ENCODE results near the gene GARS1. TPM values are rescaled to one million over a fixed set of nuclear protein-coding genes. Genes with fewer than 3 reads are reported as not detected.

Gene GARS1
- total RNA-seq, 2 donors from 2014 or later: 178 to 200 TPM

GRCh38 chr7:30594048-30594539 is 584 bp upstream of the GARS1 start:
- Mint-ChIP-seq H3K36me3 (peaks cover 18% of the 10 kb centered on the region), H3K27ac (peak overlapping the region; percentile 98), H3K27me3 (no peaks in the 10 kb centered on the region), H3K9me3 (no peaks in the 10 kb centered on the region), H3K4me3 (peak overlapping the region; percentile 100), H3K4me1 (ENCODE audit: low read depth in 2 of 2) (peaks cover 32 to 44% of the 10 kb centered on the region in 2 donors)
- peak; percentile 39 to 43 for ATAC-seq
- DNase-seq (ENCODE audit: low spot score): peak; percentile 70

GRCh38 chr7:30595436-30596013 is 847 bp downstream of the GARS1 start:
- peak overlapping the region; percentile 98 for H3K27ac Mint-ChIP-seq
- H3K9me3 Mint-ChIP-seq: no peaks in the 10 kb centered on the region
- H3K4me3 Mint-ChIP-seq: peak overlapping the region; percentile 100

GRCh38 chr7:30596014-30596641 is 1.4 kb downstream of the GARS1 start:
- H3K4me1 Mint-ChIP-seq (ENCODE audit: low read depth in 2 of 2): peaks cover 35 to 44% of the 10 kb centered on the region in 2 donors
- DNase-seq (ENCODE audit: low spot score) (no peak), ATAC-seq (no peak)
- H3K4me3 Mint-ChIP-seq: peak overlapping the region; percentile 100
- peaks cover 29% of the 10 kb centered on the region for H3K36me3 Mint-ChIP-seq
- H3K9me3 Mint-ChIP-seq: no peaks in the 10 kb centered on the region
- H3K27ac Mint-ChIP-seq: peak overlapping the region; percentile 98
- no peaks in the 10 kb centered on the region for H3K27me3 Mint-ChIP-seq

More at GRCh38 chr7:30595436-30596013, 847 bp downstream of the GARS1 start:
- H3K4me1 Mint-ChIP-seq (ENCODE audit: low read depth in 2 of 2): peaks cover 35 to 44% of the 10 kb centered on the region in 2 donors
- ATAC-seq: no peak
- no peaks in the 10 kb centered on the region for H3K27me3 Mint-ChIP-seq
- peaks cover 25% of the 10 kb centered on the region for H3K36me3 Mint-ChIP-seq
- DNase-seq (ENCODE audit: low spot score): no peak

- H3K27ac Mint-ChIP-seq: peak overlapping the region; percentile 98
- ATAC-seq: no peak
- peak overlapping the region; percentile 100 for H3K4me3 Mint-ChIP-seq
- H3K9me3 Mint-ChIP-seq: no peaks in the 10 kb centered on the region
- no peaks in the 10 kb centered on the region for H3K27me3 Mint-ChIP-seq
- H3K4me1 Mint-ChIP-seq (ENCODE audit: low read depth in 2 of 2): peaks cover 35 to 42% of the 10 kb centered on the region in 2 donors
- H3K36me3 Mint-ChIP-seq: peaks cover 29% of the 10 kb centered on the region
- no peak for DNase-seq (ENCODE audit: low spot score)
Observed at GRCh38 chr7:30596721-30597120, 2.0 kb downstream of the GARS1 start.

DNA sequence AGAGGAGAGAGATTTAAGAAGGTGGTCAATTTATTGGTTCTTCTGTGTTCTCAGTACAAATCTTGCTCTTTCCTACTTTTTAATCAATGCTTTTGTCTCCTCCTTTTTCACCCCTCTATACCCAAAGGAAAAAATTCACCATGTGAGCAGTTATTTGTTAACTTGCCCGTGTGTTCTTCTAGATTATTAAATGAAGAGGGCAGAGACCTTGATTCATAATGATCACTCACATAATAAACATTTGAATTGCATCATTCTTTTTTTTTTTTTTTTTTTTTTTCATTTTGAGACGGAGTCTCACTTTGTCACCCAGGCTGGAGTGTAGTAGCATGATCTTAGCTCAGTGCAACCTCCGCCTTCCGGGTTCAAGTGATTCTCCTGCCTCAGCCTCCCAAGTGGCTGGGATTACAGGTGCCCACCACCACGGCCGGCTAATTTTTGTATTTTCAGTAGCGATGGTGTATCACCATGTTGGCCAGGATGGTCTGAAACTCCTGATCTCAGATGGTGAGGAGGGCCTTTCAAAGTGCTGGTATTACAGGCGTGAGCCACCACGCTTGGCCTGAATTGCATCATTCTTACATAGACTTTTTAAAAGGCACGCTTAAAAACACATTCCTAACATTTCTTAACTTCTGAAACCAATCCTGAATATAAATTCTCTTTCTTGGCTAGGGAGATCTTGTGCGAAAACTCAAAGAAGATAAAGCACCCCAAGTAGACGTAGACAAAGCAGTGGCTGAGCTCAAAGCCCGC is 3.6 kb downstream of the GARS1 start:
- H3K36me3 Mint-ChIP-seq: peaks cover 38% of the 10 kb centered on the region
- DNase-seq (ENCODE audit: low spot score) (no peak), ATAC-seq (no peak)
- peaks cover 35% of the 10 kb centered on the region in 2 donors for H3K4me1 Mint-ChIP-seq (ENCODE audit: low read depth in 2 of 2)
- no peaks in the 10 kb centered on the region for H3K27me3 Mint-ChIP-seq
- H3K9me3 Mint-ChIP-seq: no peaks in the 10 kb centered on the region
- peak overlapping the region in 1 of 2 donors; percentile 30 for H3K27ac Mint-ChIP-seq
- H3K4me3 Mint-ChIP-seq: peak overlapping the region; percentile 49

DNA sequence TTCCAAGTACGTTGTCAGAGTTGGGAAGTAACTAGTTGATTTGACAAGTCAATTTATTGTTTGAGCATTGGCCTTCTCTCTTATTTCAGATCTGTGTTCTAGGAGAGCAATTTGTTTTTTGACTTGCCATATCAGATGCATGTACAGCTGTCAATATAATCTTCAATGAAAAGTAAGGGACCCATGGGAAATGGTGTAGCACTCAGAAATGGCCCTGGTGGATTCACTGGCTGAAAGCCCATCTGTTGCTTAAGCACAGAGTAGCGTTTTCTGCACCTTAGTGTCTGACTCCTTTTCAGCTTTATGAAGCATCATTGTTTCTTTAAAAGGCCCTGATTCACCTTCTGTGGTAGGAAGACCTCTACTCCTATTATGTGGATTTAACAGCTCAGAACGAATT is 10.2 kb downstream of the GARS1 start:
- no peak overlapping the region for H3K27ac Mint-ChIP-seq
- ATAC-seq: no peak
- H3K4me1 Mint-ChIP-seq (ENCODE audit: low read depth in 2 of 2): peaks cover 3 to 5% of the 10 kb centered on the region in 2 donors
- no peak overlapping the region for H3K4me3 Mint-ChIP-seq
- no peak for DNase-seq (ENCODE audit: low spot score)
- peaks cover 50% of the 10 kb centered on the region for H3K36me3 Mint-ChIP-seq
- no peaks in the 10 kb centered on the region for H3K27me3 Mint-ChIP-seq
- no peaks in the 10 kb centered on the region for H3K9me3 Mint-ChIP-seq

DNA sequence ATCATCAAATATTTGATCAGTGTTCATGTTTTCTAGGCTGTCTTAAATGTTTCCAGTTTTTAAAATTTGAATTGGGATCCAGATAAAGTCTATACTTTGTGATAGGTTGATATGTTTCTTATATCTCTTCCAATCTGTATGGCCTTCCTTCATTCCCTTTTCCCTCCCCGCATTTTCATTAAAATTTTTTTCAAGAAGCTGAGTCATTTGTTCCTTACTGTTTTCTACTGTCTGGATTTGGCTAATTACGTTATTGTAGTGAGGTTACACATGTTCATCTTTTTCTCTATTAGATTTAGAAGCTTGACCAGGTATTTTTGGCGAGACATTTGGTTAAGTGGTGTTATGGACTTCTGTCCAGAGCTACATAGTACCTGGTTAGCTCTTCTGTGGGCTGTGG is 11.2 kb downstream of the GARS1 start:
- no peaks in the 10 kb centered on the region for H3K27me3 Mint-ChIP-seq
- H3K27ac Mint-ChIP-seq: no peak overlapping the region
- no peaks in the 10 kb centered on the region for H3K9me3 Mint-ChIP-seq
- no peak for DNase-seq (ENCODE audit: low spot score)
- H3K4me3 Mint-ChIP-seq: no peak overlapping the region
- peaks cover 50% of the 10 kb centered on the region for H3K36me3 Mint-ChIP-seq
- peaks cover 3 to 5% of the 10 kb centered on the region in 2 donors for H3K4me1 Mint-ChIP-seq (ENCODE audit: low read depth in 2 of 2)
- ATAC-seq: no peak

DNA sequence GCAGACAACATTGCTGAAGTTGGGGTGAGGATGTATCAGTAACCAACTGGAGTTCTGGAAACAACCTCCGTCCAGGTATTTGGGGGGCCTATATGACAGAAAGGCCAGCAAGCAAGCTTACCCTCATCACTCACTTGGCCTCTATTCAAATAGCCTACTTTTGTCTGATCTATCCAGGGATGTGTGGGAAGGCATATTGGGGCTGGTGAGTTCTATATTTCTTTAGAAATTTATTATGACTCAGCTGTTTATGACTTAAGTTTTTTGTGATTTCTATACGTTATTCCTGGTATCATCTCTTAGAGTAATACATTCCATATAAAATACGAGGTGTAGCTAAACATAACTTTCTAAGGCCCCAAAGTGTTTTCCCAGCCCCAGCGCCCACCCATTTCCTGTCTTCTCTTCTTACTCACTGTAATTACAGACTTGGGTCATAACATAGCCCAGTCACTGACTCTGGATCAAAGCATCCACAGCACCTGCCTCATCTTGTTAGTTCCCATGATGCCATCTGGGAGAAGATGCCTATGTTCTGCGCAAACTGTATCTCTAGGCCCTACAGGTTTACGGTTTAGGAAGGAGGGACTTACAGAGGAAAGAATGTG is 18.1 kb downstream of the GARS1 start:
- Mint-ChIP-seq H3K27ac (peak overlapping the region in 1 of 2 donors; percentile 44), H3K4me1 (ENCODE audit: low read depth in 2 of 2) (peaks cover 0 to 15% of the 10 kb centered on the region in 2 donors), H3K36me3 (peaks cover 51% of the 10 kb centered on the region), H3K27me3 (no peaks in the 10 kb centered on the region), H3K4me3 (no peak overlapping the region), H3K9me3 (no peaks in the 10 kb centered on the region)
- ATAC-seq (no peak), DNase-seq (ENCODE audit: low spot score) (no peak)

DNA sequence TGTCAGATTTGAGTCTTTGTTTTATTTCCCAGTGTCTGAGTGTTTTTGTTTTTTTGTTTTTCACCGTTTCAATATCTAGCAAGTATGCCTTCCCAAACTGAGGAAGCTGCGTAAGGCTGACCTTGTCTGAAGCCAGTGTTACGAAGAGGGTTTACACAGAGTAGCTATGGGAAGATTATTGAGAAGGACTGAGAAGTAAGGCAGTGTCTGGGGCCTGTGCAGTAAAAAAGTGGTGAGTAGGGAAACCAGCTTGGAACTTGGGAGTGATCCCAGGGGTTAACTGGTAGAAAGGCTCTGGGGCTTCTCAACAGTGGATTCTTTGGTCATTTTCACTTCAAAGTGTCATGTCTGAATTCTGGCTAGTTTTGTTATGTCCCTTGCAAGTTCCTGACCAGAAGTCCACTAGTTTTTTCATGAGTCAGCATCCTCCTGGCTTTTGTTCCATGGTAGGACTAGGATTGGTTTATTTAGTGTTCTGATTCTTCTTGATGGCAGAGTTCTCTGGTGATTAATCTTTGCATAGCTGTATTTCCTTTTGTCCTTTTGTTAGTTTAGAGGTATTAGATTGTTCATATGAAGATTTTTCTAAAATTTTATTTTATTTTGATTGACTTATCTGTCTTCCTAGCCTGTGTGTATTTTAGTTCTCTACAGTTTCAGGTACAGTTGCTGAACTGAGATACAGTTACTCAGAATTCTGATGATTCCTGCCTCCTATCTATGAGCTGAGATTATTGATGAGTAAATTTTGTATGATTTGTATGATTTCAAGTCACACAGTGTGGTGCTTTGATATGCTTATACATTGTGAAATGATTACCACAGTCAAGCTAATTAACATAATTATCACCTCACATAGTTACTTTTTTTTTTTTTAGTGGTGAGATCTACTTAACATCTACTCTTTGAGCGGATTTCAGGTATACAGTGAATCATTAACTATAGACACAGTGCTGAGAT is 19.0 kb downstream of the GARS1 start:
- Mint-ChIP-seq H3K4me1 (ENCODE audit: low read depth in 2 of 2) (peaks cover 0 to 15% of the 10 kb centered on the region in 2 donors), H3K36me3 (peaks cover 51% of the 10 kb centered on the region), H3K4me3 (no peak overlapping the region), H3K27me3 (no peaks in the 10 kb centered on the region), H3K9me3 (no peaks in the 10 kb centered on the region), H3K27ac (peak overlapping the region in 1 of 2 donors; percentile 44)
- no peak for DNase-seq (ENCODE audit: low spot score)
- no peak for ATAC-seq

GRCh38 chr7:30616318-30616717 is 21.6 kb downstream of the GARS1 start:
- DNase-seq (ENCODE audit: low spot score) (no peak), ATAC-seq (no peak)
- Mint-ChIP-seq H3K27ac (no peak overlapping the region), H3K4me1 (ENCODE audit: low read depth in 2 of 2) (peaks cover 0 to 15% of the 10 kb centered on the region in 2 donors), H3K36me3 (peaks cover 41% of the 10 kb centered on the region), H3K27me3 (no peaks in the 10 kb centered on the region), H3K4me3 (no peak overlapping the region), H3K9me3 (no peaks in the 10 kb centered on the region)

GRCh38 chr7:30617359-30617758 is 22.7 kb downstream of the GARS1 start:
- no peaks in the 10 kb centered on the region for H3K27me3 Mint-ChIP-seq
- no peak for ATAC-seq
- no peak overlapping the region for H3K27ac Mint-ChIP-seq
- DNase-seq (ENCODE audit: low spot score): no peak
- H3K4me1 Mint-ChIP-seq (ENCODE audit: low read depth in 2 of 2): peaks cover 0 to 15% of the 10 kb centered on the region in 2 donors
- H3K36me3 Mint-ChIP-seq: peaks cover 45% of the 10 kb centered on the region
- H3K9me3 Mint-ChIP-seq: no peaks in the 10 kb centered on the region
- no peak overlapping the region for H3K4me3 Mint-ChIP-seq

- Mint-ChIP-seq H3K4me1 (ENCODE audit: low read depth in 2 of 2) (peaks cover 0 to 9% of the 10 kb centered on the region in 2 donors), H3K4me3 (no peak overlapping the region), H3K27me3 (no peaks in the 10 kb centered on the region), H3K27ac (no peak overlapping the region), H3K36me3 (peaks cover 38% of the 10 kb centered on the region), H3K9me3 (no peaks in the 10 kb centered on the region)
- no peak for DNase-seq (ENCODE audit: low spot score)
- ATAC-seq: no peak
Observed at GRCh38 chr7:30618080-30618676, 23.5 kb downstream of the GARS1 start.
